Dedifferentiated amniotic fluid mesenchymal stem cell (primary cell): ENCODE measurements around the gene PRDM1.
"Not testable (repeated sequence)": the region's sequence is repeated elsewhere in the genome, so short reads cannot be mapped to it uniquely, and the experiment has no call there.

Experiments
- DNase-seq: peaks from one replicate; pipeline ENCODE4 v3.0.0-alpha.2; 2016; ENCODE audit errors: extremely low spot score

PRDM1 gene

GRCh38 chr6:106136845-106137244 is 50.7 kb downstream of the PRDM1 start:
- no peak for DNase-seq

DNA sequence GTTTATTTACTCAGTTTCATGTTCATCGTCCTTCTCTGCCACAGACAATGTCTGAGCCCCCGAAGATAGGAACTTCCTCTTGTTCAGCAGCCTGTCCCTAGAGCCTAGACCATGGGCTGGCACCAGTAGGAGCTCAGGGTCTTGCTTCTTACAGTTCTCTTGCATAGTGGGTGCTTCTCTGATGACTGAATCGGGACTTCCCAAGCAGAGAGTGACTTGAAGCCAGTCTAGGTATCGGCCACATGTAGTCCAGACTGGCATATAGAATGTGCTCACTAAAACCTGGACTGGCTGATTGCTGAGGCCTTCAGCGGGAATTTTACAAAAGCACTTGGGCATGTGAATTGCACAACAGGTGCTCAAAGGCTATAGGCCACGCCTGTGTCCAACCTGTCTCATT is 52.0 kb downstream of the PRDM1 start:
- no peak for DNase-seq

GRCh38 chr6:106141441-106142237 is 55.5 kb downstream of the PRDM1 start:
- DNase-seq: no peak

DNA sequence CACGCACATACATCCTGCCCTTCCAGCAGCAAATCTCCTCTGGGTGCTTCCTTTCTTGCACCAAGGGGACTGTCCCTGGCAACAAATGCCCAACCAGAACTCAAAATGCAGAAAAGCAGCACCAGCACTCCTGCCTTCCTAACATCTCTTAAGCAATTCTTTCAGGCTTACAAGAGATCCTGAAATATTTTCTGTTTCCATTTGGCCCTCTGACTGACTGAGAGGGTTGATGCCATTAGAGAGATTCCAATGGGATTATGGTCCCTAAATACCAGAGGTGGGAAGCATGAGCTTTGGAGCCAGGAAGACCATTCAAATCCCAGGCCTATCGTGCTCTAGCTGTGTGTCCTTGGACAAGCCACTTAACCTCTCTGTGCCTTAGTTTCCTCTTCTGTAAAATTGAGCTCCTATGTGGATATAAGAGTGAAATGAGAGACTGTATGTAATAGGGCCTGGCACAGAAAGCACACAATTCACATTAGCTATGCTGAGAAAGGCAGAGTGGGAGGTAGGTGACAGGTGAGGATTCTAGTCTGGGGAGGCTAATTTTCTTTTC is 56.8 kb downstream of the PRDM1 start:
- DNase-seq: peak; percentile 21

DNA sequence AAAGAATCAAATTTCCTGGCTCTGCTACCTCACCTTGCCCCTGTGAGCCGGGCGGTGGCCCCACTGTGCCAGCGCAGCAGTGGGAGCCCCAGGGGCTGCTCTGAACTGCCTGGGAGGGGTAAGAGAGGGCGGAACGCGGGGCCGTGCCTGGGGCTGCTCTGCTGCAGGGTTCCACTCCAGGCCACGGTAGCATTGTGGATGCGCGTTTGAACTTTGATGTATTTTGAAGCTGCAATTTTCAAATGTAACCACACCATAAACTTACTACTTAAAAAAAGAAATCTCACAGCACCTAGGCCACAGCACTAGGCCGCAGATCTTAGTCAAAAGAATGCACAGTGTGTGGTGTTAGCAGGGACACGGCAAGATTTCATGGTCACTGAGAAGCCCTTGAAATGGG is 57.5 kb downstream of the PRDM1 start:
- DNase-seq: no peak

GRCh38 chr6:106145144-106145543 is 59.0 kb downstream of the PRDM1 start:
- DNase-seq: no peak

GRCh38 chr6:106145741-106146227 is 59.6 kb downstream of the PRDM1 start:
- no peak for DNase-seq

GRCh38 chr6:106146852-106147351 is 60.8 kb downstream of the PRDM1 start:
- no peak for DNase-seq

GRCh38 chr6:106147476-106147875 is 61.3 kb downstream of the PRDM1 start:
- DNase-seq: no peak

GRCh38 chr6:106149472-106150069 is 63.4 kb downstream of the PRDM1 start:
- DNase-seq: no peak

DNA sequence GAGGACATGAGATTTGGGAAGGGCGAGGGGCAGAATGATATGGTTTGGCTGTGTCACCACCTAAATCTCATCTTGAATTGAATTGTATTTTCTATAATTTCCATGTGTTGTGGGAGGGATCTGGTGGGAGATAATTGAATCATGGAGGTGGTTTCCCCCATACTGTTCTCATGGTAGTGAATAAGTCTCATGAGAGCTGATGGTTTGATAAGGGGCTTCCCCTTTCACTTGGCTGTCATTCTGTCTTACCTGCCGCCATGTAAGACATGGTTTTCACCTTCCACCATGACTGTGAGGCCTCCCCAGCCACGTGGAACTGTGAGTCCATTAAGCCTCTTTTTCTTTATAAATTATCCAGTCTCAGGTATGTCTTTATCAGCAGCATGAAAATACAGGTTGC is 66.3 kb downstream of the PRDM1 start:
- DNase-seq: not testable (repeated sequence)

DNA sequence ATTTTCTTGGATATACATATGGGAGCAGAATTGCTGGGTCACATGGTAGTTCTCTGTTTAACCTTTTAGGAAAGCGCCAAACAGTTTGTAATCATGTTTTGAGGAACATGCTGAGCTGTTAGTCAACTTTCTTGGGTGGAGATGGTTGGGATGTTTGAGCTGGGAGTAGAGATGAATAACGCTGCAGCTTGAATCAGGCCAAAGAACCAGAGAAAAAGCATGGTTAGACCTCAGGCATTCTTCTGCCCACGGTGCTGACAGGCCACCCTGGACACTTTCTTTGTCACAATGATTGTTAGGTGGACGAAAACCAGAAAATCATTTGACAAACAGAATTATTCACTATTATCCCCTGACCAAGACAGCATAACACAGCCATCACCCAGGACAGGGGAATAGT is 66.8 kb downstream of the PRDM1 start:
- DNase-seq: no peak

DNA sequence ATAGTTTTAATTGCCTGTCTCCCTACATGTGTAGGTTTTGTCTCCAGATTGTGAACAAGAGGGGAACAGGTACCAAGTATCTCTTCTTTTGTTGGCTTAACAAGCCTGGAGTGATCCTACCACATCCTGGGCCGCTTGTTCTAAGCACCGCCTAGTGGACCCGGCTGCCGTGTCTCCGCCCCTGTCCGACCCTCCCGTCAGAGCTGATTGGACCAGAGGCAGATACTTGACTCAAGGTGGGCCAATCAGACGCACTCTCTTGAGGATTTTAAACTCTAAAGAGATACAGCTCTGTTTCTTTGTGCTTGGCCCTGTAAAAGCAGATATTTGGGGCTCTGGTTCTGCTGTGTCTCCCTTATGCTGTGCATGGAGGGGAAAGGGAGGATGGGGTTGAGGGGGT is 68.2 kb downstream of the PRDM1 start:
- DNase-seq: no peak

- DNase-seq: no peak
Observed at GRCh38 chr6:106155219-106155830, 69.2 kb downstream of the PRDM1 start.

DNA sequence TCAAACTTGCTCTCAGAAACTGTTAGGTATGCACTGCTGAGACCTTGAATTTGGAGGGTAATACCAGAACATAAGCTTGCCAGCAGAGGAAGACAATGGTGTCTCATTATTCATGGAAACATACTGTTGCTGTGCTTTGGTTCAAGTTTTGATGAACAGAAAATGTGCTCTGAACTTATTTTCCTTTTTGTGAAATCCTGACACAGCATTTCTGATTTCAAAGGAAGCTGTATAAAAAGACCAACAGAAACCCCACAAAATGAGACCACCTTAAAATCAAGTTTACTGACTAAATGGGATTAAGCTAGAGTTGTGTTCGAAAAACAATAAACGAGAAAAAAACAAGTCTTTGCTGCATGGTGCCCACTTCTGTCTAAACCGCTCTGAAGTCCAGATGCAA is 70.3 kb downstream of the PRDM1 start:
- DNase-seq: no peak

DNA sequence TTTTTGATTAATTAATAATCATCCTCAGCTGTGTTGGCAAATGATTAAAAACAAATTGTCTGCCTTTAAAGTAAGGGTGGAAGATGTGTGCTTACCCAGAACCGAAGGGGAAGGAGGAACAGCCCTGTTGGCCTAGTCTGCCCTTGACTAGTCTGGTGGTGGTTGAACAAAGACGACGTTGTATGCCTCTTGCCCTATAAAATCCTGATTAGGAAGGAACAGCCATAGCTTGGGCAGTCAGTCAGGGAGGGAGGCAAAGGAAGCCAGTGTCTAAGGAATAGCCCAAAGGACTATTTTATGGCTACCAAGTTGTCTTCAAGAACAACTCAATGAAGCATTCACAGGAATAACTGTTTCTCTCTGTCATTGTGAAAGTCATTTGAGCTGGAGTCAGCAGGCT is 70.7 kb downstream of the PRDM1 start:
- no peak for DNase-seq

- DNase-seq: no peak
Observed at GRCh38 chr6:106158816-106159215, 72.7 kb downstream of the PRDM1 start.
